K562 (cell line): ENCODE data around the gene ZNF428. TPM values are rescaled to one million over a fixed set of nuclear protein-coding genes. Genes with fewer than 3 reads are reported as not detected.

Experiments used
- ATAC-seq: fragments of 200-7000 bp; cut with Tn5 transposase; 3 replicates; pipeline ENCODE4 v1.9.1; 2020; ENCODE audit warnings: moderate library complexity
- BruUV-seq: library from RNA; stranded (reverse); fragments of 400-500 nt; replicated peaks from 2 replicates; lab custom pipeline; 2021; lab: Mats Ljungman, UMichigan
- CTCF ChIA-PET: fragments of 300-600 bp; formaldehyde crosslinking; extraction: SDS; loops from one replicate; lab custom pipeline; 2021; ENCODE audit warnings: low intra/inter-chr PET ratio; lab: Yijun Ruan, JAX
- POLR2A ChIA-PET: fragments of 300-600, 350-650 bp; sonication (Branson Sonifier 250); formaldehyde crosslinking; extraction: SDS; loops from one replicate; lab custom pipeline; 2021; ENCODE audit warnings: antibody characterized with exemption, inconsistent platforms; lab: Yijun Ruan, JAX
- DNase-seq, 4 experiments: peaks; one replicate each; pipeline versions ENCODE4 v3.0.0 to v3.0.0-alpha.2; 2011 to 2018; ENCODE audit warnings: low spot score in 3 of 4, mixed read lengths in 3 of 4; ENCODE audit errors: extremely low read depth in 1 of 4
- FAIRE-seq: peaks from 2 replicates; lab custom pipeline; 2011; peaks lifted over from hg19 to GRCh38; lab: Jason Lieb, UNC
- H2AFZ ChIP-seq: 2 replicates; pipeline ENCODE4 v1.6.0; 2011; ENCODE audit warnings: low read depth, low read length, control low read depth, inconsistent platforms
- H3K27ac ChIP-seq: fragments of 200-600 bp; 3 replicates; pipeline ENCODE4 v1.8.0; 2011; ENCODE audit warnings: low read depth, mild to moderate bottlenecking, control low read depth, inconsistent platforms, low read length, moderate library complexity, mixed read lengths; ENCODE audit errors: extremely low read depth
- H3K27me3 ChIP-seq, 2 experiments: fragments of 300-600 bp in 1 of 2; 2 replicates in 1 of 2; 3 replicates in 1 of 2; pipeline versions ENCODE4 v1.6.0 to v1.8.0; 2011; ENCODE audit warnings: inconsistent platforms in 2 of 2, low read length in 2 of 2, mild to moderate bottlenecking in 1 of 2, mixed read lengths in 1 of 2, moderate library complexity in 1 of 2; ENCODE audit not compliant: control insufficient read depth in 2 of 2, insufficient read depth in 2 of 2
- H3K36me3 ChIP-seq: fragments of 300-600 bp; 3 replicates; pipeline ENCODE4 v1.8.0; 2011; ENCODE audit warnings: mild to moderate bottlenecking, low read length, inconsistent platforms; ENCODE audit not compliant: control insufficient read depth, insufficient read depth
- H3K4me1 ChIP-seq, 2 experiments: fragments of 200-600 bp in 1 of 2; replicated peaks in 1 of 2; 2 replicates in 1 of 2; 3 replicates in 1 of 2; pipeline versions ENCODE4 v1.5.1 to v1.8.0; 2011; ENCODE audit warnings: inconsistent platforms in 2 of 2, low read length in 2 of 2, mild to moderate bottlenecking in 1 of 2, mixed read lengths in 1 of 2, moderate library complexity in 1 of 2; ENCODE audit not compliant: control insufficient read depth in 2 of 2, insufficient read depth in 2 of 2
- H3K4me2 ChIP-seq: 2 replicates; pipeline ENCODE4 v1.6.1; 2011; ENCODE audit warnings: low read length, control low read depth, inconsistent platforms, mixed read lengths; ENCODE audit not compliant: insufficient read depth
- H3K4me3 ChIP-seq: fragments of 200-600 bp; sonication (generic), shearing (Covaris generic); 2 replicates; pipeline ENCODE4 v1.5.1; 2016; ENCODE audit warnings: control low read depth, inconsistent platforms
- H3K79me2 ChIP-seq: fragments of 200-600 bp; 3 replicates; pipeline ENCODE4 v1.8.0; 2011; ENCODE audit warnings: low read length, inconsistent platforms; ENCODE audit not compliant: control insufficient read depth, insufficient read depth
- H3K9ac ChIP-seq, 2 experiments: 2 replicates each; pipeline versions ENCODE4 v1.6.0 to v1.6.1; 2011; ENCODE audit warnings: low read depth in 2 of 2, low read length in 2 of 2, control low read depth in 1 of 2, inconsistent platforms in 1 of 2, mild to moderate bottlenecking in 1 of 2, mixed read lengths in 1 of 2; ENCODE audit not compliant: insufficient read depth in 1 of 2
- H3K9me1 ChIP-seq: one replicate; pipeline ENCODE4 v1.6.0; 2011; ENCODE audit warnings: inconsistent platforms, mild to moderate bottlenecking, low read length, moderate library complexity; ENCODE audit not compliant: control insufficient read depth, insufficient read depth
- H3K9me3 ChIP-seq: replicated peaks from 2 replicates; pipeline ENCODE4 v1.5.1; 2011; ENCODE audit warnings: low read depth, low read length, inconsistent platforms; ENCODE audit not compliant: control insufficient read depth, insufficient read depth
- H4K20me1 ChIP-seq: replicated peaks from 2 replicates; pipeline ENCODE4 v1.6.1; 2011; ENCODE audit warnings: low read length, inconsistent platforms, mixed read lengths; ENCODE audit not compliant: control insufficient read depth, insufficient read depth
- CBFA2T3 ChIP-seq: fragments of 450-650 bp; IDR thresholded peaks from 2 replicates; pipeline ENCODE4 v1.6.1; 2017
- CBX2 ChIP-seq: fragments of 200-600 bp; sonication (generic); IDR thresholded peaks from one replicate; pipeline ENCODE4 v1.6.1; 2012; ENCODE audit warnings: mild to moderate bottlenecking, low read length, inconsistent platforms; ENCODE audit not compliant: insufficient read depth, poor library complexity, severe bottlenecking
- DACH1 ChIP-seq: fragments of 450-650 bp; IDR thresholded peaks from 2 replicates; pipeline ENCODE4 v1.6.1; 2018; ENCODE audit not compliant: partially characterized antibody
- EP300 ChIP-seq: IDR thresholded peaks from 2 replicates; pipeline ENCODE4 v1.6.1; 2012; ENCODE audit warnings: low read length, improper control_type of control experiment
- HDAC6 ChIP-seq: IDR thresholded peaks from 2 replicates; pipeline ENCODE4 v1.6.1; 2012; ENCODE audit warnings: low read depth, mild to moderate bottlenecking, control low read depth, inconsistent platforms, low read length, moderate library complexity
- HDAC8 ChIP-seq: fragments of 450-650 bp; IDR thresholded peaks from 2 replicates; pipeline ENCODE4 v1.6.1; 2016; ENCODE audit warnings: mild to moderate bottlenecking, missing genetic modification characterization, moderate library complexity, missing compliant biosample characterization
- MEIS2 ChIP-seq: fragments of 450-650 bp; IDR thresholded peaks from 2 replicates; pipeline ENCODE4 v1.6.1; 2014; ENCODE audit warnings: mild to moderate bottlenecking; ENCODE audit not compliant: partially characterized antibody
- PCBP2 ChIP-seq: fragments of 200-400 bp; formaldehyde crosslinking; IDR thresholded peaks from 2 replicates; pipeline ENCODE4 v1.6.1; 2018; ENCODE audit warnings: low read length, low read depth, mild to moderate bottlenecking, moderate library complexity; ENCODE audit not compliant: poor library complexity, severe bottlenecking
- PHF21A ChIP-seq: fragments of 450-650 bp; IDR thresholded peaks from 2 replicates; pipeline ENCODE4 v1.6.1; 2017; ENCODE audit warnings: low read depth, borderline replicate concordance
- POLR2AphosphoS5 ChIP-seq: IDR thresholded peaks from 2 replicates; pipeline ENCODE4 v1.6.1; 2011; ENCODE audit warnings: mild to moderate bottlenecking, low read depth, low read length, moderate library complexity; ENCODE audit not compliant: control insufficient read depth, insufficient read depth
- SUPT5H ChIP-seq: fragments of 450-650 bp; IDR thresholded peaks from 2 replicates; pipeline ENCODE4 v1.6.1; 2016
- TCF7 ChIP-seq: sonication (generic); IDR thresholded peaks from 2 replicates; pipeline ENCODE4 v1.6.1; 2016; ENCODE audit warnings: antibody characterized with exemption, borderline replicate concordance
- TGIF2 ChIP-seq: sonication (generic); formaldehyde crosslinking; IDR thresholded peaks from 2 replicates; pipeline ENCODE4 v1.8.1; 2022; ENCODE audit warnings: mild to moderate bottlenecking, missing genetic modification reagents, moderate library complexity
- ZBED1 ChIP-seq: IDR thresholded peaks from 2 replicates; pipeline ENCODE4 v1.6.1; 2014
- ZNF3 ChIP-seq: fragments of 250-450 bp; sonication (Bioruptor Pico); IDR thresholded peaks from 2 replicates; pipeline ENCODE4 v1.5.0; 2021; ENCODE audit warnings: mild to moderate bottlenecking, moderate library complexity
- ZNF384 ChIP-seq: IDR thresholded peaks from 2 replicates; pipeline ENCODE4 v1.6.1; 2012; ENCODE audit warnings: low read depth, low read length, improper control_type of control experiment
- WGBS: fragments of 100-300 bp; shearing (Covaris generic); methylation state at CpG from one replicate; pipeline ENCODE4 v1.1.6; 2016; ENCODE audit warnings: low coverage, mixed read lengths; ENCODE audit not compliant: insufficient coverage; ENCODE audit errors: missing lambda C conversion rate; 5-methylcytosine and 5-hydroxymethylcytosine counted together
- in situ Hi-C: fragments of 300-500 bp; cut with MboI; formaldehyde crosslinking; loops from 4 replicates; pipeline ENCODE4 v1.15.0; 2018; ENCODE audit warnings: inconsistent platforms, mixed read lengths
- intact Hi-C: fragments of 100-400 bp; cut with micrococcal nuclease; formaldehyde crosslinking; loops from 2 replicates; pipeline ENCODE4 v1.14.2; 2022
- polyA plus RNA-seq, 8 experiments: library from polyadenylated mRNA; depleted of rRNA in 4 of 8; stranded (reverse) in 5 of 8; unstranded in 3 of 8; fragments of >200 nt; fragmentation: Nextera tagmentation in 2 of 8; fragmentation: Illumina TruSeq in 1 of 8; extraction: Ambion mirVana in 2 of 8; extraction: Trizol in 1 of 8; gene quantifications; 2 replicates each; pipeline versions ENCODE4 v1.2.1 to v1.2.3, GENCODE V29; 2011 to 2014; ENCODE audit warnings: inconsistent platforms in 1 of 8, missing spikeins in 1 of 8
- total RNA-seq, 7 experiments: library from RNA; depleted of rRNA in 6 of 7; stranded (reverse); fragments of >200 nt in 6 of 7; fragmentation: Illumina TruSeq in 2 of 7; extraction: Trizol in 2 of 7; gene quantifications; 2 replicates each; pipeline versions ENCODE4 v1.2.1 to v1.2.3, GENCODE V29; 2011 to 2021; ENCODE audit warnings: low replicate concordance in 1 of 7
- TF ChIP-seq, protein P1 (sequence below): IDR thresholded peaks from 2 replicates; pipeline ENCODE4 v1.6.1; 2011; ENCODE audit not compliant: insufficient read length; ENCODE audit errors: extremely low read depth
- TF ChIP-seq, protein P2 (sequence below): sonication (generic); formaldehyde crosslinking; IDR thresholded peaks from 2 replicates; pipeline ENCODE4 v1.4.0; 2020; ENCODE audit warnings: mild to moderate bottlenecking, missing genetic modification reagents

Gene ZNF428
- total and polyA plus RNA-seq, 9 of the 15 experiments (the other 6 are each of a cell fraction or from before 2014, with no cell fraction given): 0.15 to 85.7 (median 15.9) TPM

DNA sequence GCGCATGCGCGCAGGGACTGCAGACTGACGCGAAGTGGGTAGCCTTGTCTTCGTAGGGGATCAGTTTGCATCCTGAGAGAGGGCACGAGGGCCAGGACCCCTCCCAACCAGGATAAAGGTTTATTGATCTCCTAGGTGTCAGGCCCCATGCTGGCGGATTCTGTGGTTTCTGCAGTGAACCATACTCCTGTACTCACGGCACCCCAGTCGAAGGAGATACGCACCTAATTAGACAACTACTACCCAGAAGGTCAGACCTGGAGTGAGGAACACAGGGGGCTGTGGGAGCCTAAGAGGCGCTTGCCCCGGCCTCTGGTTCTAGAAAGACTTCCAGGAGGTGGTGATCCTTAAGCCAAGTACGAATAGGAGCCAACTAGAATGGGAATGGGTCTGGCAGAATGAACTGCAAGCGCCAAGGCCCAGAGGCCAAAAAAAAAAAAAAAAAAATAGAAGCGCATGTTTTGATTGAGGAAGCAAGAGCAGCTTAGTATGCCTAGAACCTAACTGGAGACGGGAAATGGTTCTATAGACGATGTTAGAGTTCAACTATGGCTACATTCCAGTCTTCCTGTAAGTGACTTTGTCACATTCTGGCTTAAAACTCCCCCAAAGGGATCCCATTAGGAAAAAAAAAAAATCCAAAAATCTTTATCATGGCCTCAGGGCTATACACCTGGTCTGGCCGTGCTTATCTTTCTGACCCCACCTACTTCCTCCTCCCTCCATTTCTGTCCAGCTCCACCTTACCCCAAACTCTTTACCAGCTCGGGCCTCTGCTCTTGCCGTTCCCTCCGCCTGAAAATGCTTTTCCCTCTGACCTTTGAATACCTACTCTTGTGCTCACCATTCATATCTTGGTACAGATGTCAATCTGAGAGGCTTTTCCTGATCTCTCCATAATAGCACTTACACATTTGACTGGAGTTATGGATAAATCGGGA lies 902 bp upstream of the ZNF428 start:
- H4K20me1 ChIP-seq: no peaks in the 10 kb centered on the region
- peak; percentile 29 for FAIRE-seq
- H2AFZ ChIP-seq: peak overlapping the region; percentile 100
- in situ Hi-C loops (no loop called here), intact Hi-C loops (loop anchor here (10.0 kb wide), 2 partner anchors 66 to 176 kb away; no protein-coding TSS in a partner anchor)
- peak overlapping the region; percentile 57 for H3K4me3 ChIP-seq
- H3K4me2 ChIP-seq: peak overlapping the region; percentile 100
- peaks cover 2% of the 10 kb centered on the region; the same call in 2 of the 3 replicates for H3K36me3 ChIP-seq
- H3K9me1 ChIP-seq: peaks cover 2% of the 10 kb centered on the region
- H3K27me3 ChIP-seq: no peaks in the 10 kb centered on the region
- H3K4me1 ChIP-seq: peaks cover 54 to 70% of the 10 kb centered on the region in 2 experiments
- peak overlapping the region; percentile 94 to 98 for H3K9ac ChIP-seq
- peak; percentile 52 to 72 (median 58) for DNase-seq
- TSS peak; percentile 84 for BruUV-seq
- peak; percentile 0; the same call in 1 of the 3 replicates for ATAC-seq
- peak overlapping the region; percentile 99 for H3K27ac ChIP-seq
- 7% methylated on average over 22 of the region's 23 CpGs for WGBS
- no peaks in the 10 kb centered on the region for H3K9me3 ChIP-seq
- peaks cover 43% of the 10 kb centered on the region for H3K79me2 ChIP-seq
- ChIA-PET POLR2A (interaction anchor here (0.6 to 1.6 kb wide), 2 partner anchors 10 to 32 kb away, joined by 4 to 6 read pairs; no protein-coding TSS in a partner anchor), CTCF (no interaction called here)
- no peak for TF ChIP-seq PHF21A
- TF ChIP-seq ZNF384: peak; percentile 61; the same call in 1 of the 2 replicates
- no peak for TF ChIP-seq POLR2AphosphoS5
- no peak for TF ChIP-seq ZNF3
- no peak for TF ChIP-seq DACH1
- TF ChIP-seq, protein P1, sequence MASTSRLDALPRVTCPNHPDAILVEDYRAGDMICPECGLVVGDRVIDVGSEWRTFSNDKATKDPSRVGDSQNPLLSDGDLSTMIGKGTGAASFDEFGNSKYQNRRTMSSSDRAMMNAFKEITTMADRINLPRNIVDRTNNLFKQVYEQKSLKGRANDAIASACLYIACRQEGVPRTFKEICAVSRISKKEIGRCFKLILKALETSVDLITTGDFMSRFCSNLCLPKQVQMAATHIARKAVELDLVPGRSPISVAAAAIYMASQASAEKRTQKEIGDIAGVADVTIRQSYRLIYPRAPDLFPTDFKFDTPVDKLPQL: no peak
- peak; percentile 83 for TF ChIP-seq CBFA2T3
- no peak for TF ChIP-seq HDAC6
- TF ChIP-seq, protein P2, sequence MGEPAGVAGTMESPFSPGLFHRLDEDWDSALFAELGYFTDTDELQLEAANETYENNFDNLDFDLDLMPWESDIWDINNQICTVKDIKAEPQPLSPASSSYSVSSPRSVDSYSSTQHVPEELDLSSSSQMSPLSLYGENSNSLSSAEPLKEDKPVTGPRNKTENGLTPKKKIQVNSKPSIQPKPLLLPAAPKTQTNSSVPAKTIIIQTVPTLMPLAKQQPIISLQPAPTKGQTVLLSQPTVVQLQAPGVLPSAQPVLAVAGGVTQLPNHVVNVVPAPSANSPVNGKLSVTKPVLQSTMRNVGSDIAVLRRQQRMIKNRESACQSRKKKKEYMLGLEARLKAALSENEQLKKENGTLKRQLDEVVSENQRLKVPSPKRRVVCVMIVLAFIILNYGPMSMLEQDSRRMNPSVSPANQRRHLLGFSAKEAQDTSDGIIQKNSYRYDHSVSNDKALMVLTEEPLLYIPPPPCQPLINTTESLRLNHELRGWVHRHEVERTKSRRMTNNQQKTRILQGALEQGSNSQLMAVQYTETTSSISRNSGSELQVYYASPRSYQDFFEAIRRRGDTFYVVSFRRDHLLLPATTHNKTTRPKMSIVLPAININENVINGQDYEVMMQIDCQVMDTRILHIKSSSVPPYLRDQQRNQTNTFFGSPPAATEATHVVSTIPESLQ (CRISPR knock-in tag): no peak
- TF ChIP-seq HDAC8: no peak
- no peak for TF ChIP-seq SUPT5H
- no peak for TF ChIP-seq PCBP2
- no peak for TF ChIP-seq TGIF2 (CRISPR knock-in tag)
- peak; percentile 49; the same call in 1 of the 2 replicates for TF ChIP-seq EP300
- peak; percentile 4 for TF ChIP-seq MEIS2
- no peak for TF ChIP-seq TCF7
- no peak for TF ChIP-seq ZBED1
- TF ChIP-seq CBX2: no peak
